ENCODE data around the gene NASP.

Gene NASP

GRCh38 chr1:45608175-45609156 lies 24.6 kb downstream of the NASP start:
- Histone ChIP-seq H4K20me1 (ENCODE audit: insufficient read depth) (no peaks in the 10 kb centered on the region), H3K27ac (no peak overlapping the region), H3K36me3 (ENCODE audit: insufficient read depth) (peaks cover 10% of the 10 kb centered on the region; the same call in 1 of the 2 replicates)

DNA sequence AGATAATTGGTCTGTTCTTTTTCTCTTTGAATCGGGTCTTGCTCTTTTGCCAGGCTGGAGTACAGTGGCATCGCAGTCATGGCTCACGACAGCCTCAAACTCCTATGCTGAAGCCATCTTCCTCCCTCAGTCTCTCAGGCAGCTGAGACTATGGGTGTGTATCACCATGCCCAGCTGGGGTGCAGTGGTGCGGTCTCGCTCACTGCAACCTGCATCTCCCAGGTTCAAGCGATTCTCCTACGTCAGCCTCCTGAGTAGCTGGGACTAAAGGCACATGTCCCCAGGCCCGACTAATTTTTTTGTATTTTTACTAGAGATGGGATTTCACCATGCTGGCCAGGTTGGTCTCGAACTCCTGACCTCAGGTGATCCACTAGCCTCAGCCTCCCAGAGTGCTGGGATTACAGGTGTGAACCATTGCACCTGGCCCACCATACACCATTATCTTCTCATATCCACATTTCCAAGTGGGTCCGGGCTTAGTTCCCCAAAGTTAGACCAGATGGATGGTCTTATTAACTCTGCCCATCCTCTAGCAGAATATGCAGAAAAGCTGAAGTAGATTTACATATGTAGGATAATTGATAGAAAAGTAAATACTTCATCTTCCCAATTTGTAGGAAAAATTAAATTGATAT lies 26.9 kb downstream of the NASP start:
- no peak overlapping the region for H3K9ac ChIP-seq
- TF ChIP-seq, protein P1, sequence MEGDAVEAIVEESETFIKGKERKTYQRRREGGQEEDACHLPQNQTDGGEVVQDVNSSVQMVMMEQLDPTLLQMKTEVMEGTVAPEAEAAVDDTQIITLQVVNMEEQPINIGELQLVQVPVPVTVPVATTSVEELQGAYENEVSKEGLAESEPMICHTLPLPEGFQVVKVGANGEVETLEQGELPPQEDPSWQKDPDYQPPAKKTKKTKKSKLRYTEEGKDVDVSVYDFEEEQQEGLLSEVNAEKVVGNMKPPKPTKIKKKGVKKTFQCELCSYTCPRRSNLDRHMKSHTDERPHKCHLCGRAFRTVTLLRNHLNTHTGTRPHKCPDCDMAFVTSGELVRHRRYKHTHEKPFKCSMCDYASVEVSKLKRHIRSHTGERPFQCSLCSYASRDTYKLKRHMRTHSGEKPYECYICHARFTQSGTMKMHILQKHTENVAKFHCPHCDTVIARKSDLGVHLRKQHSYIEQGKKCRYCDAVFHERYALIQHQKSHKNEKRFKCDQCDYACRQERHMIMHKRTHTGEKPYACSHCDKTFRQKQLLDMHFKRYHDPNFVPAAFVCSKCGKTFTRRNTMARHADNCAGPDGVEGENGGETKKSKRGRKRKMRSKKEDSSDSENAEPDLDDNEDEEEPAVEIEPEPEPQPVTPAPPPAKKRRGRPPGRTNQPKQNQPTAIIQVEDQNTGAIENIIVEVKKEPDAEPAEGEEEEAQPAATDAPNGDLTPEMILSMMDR (conservative IDR thresholded peaks at IDR 0.05; ENCODE audit: low read depth, low read length) = no peak
- H3K27ac ChIP-seq = no peak overlapping the region
- H3K36me3 ChIP-seq (ENCODE audit: insufficient read depth) = peaks cover 23% of the 10 kb centered on the region; the same call in 1 of the 2 replicates
- peaks cover 8% of the 10 kb centered on the region; the same call in 1 of the 2 replicates for H3K79me2 ChIP-seq (ENCODE audit: insufficient read depth, low read depth)
- H3K4me1 ChIP-seq (ENCODE audit: low read depth, poor library complexity, severe bottlenecking) = no peaks in the 10 kb centered on the region
- no peaks in the 10 kb centered on the region for H4K20me1 ChIP-seq (ENCODE audit: insufficient read depth)
- no peak overlapping the region for H2AFZ ChIP-seq (ENCODE audit: low read depth)
- H3K4me3 ChIP-seq (IDR thresholded peaks at IDR 0.05; ENCODE audit: insufficient read depth, low read depth, low read length) = no peak overlapping the region
- H3K4me2 ChIP-seq = no peak overlapping the region
- H3K27me3 ChIP-seq (ENCODE audit: insufficient read depth, low read depth) = no peaks in the 10 kb centered on the region

More at GRCh38 chr1:45608175-45609156, 24.6 kb downstream of the NASP start:
- Histone ChIP-seq H3K4me3 (IDR thresholded peaks at IDR 0.05; ENCODE audit: insufficient read depth, low read depth, low read length) (no peak overlapping the region), H2AFZ (ENCODE audit: low read depth) (no peak overlapping the region), H3K9ac (no peak overlapping the region), H3K79me2 (ENCODE audit: insufficient read depth, low read depth) (peaks cover 24% of the 10 kb centered on the region; the same call in 1 of the 2 replicates), H3K4me1 (ENCODE audit: low read depth, poor library complexity, severe bottlenecking) (no peaks in the 10 kb centered on the region), H3K27me3 (ENCODE audit: insufficient read depth, low read depth) (no peaks in the 10 kb centered on the region), H3K4me2 (no peak overlapping the region)
- TF ChIP-seq, protein P1 (conservative IDR thresholded peaks at IDR 0.05; ENCODE audit: low read depth, low read length) = no peak

DNA sequence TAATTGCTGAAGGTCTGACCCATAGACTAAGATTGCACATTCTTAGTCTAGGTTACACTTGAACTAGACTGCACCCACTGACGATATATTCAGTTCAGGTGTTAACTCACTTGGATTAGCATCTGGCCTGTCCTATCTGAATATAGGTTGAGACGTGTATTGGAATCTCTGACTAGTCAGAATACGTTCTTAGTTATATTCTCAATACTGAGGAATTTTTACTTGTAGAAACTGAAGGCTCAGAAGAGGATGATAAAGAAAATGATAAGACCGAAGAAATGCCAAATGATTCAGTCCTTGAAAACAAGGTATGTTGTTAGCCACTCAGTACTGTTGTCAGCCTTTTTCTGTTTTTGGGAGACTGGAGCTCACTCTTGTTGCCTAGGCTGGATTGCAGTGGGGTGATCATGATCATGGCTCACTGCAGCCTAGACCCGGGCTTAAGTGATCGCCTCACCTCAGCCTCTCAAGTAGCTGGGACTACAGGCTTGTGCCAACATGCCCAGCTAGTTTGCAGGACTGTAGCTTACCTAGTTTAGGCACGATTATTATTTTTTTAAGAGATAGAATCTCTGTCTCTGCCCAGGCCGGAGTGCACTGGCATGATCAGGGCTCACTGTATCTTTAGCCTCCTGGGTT lies 29.2 kb downstream of the NASP start:
- H2AFZ ChIP-seq (ENCODE audit: low read depth) = no peak overlapping the region
- TF ChIP-seq, protein P1 (conservative IDR thresholded peaks at IDR 0.05; ENCODE audit: low read depth, low read length) = no peak
- H4K20me1 ChIP-seq (ENCODE audit: insufficient read depth) = no peaks in the 10 kb centered on the region
- H3K27me3 ChIP-seq (ENCODE audit: insufficient read depth, low read depth) = no peaks in the 10 kb centered on the region
- no peaks in the 10 kb centered on the region; the same call in 1 of the 2 replicates for H3K79me2 ChIP-seq (ENCODE audit: insufficient read depth, low read depth)
- H3K9ac ChIP-seq = no peak overlapping the region
- H3K4me3 ChIP-seq (IDR thresholded peaks at IDR 0.05; ENCODE audit: insufficient read depth, low read depth, low read length) = no peak overlapping the region
- no peak overlapping the region for H3K27ac ChIP-seq
- H3K4me2 ChIP-seq = no peak overlapping the region
- no peaks in the 10 kb centered on the region for H3K4me1 ChIP-seq (ENCODE audit: low read depth, poor library complexity, severe bottlenecking)
- H3K36me3 ChIP-seq (ENCODE audit: insufficient read depth) = peaks cover 20% of the 10 kb centered on the region; the same call in 1 of the 2 replicates

DNA sequence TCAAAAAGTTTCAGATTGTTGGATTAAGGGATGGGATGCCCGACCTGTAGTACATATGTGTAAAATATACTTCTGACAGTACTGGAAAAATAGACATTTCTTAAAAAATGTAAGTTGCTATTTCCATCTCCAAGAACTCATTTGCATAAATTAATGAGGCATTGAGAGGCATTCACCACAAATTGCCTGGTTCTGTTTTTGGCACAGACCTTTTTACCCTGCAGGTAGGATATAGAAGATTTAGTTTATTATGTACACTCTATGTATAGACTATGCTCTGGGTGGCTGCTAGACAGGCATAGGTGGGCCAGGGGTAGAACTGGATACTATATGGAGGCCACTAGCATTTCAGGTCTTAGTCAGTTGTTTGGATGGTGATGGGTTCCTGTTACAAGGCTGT lies 32.0 kb downstream of the NASP start:
- Histone ChIP-seq H3K36me3 (ENCODE audit: insufficient read depth) (peaks cover 20% of the 10 kb centered on the region; the same call in 1 of the 2 replicates), H3K4me2 (no peak overlapping the region), H3K4me3 (IDR thresholded peaks at IDR 0.05; ENCODE audit: insufficient read depth, low read depth, low read length) (no peak overlapping the region), H2AFZ (ENCODE audit: low read depth) (no peak overlapping the region), H3K79me2 (ENCODE audit: insufficient read depth, low read depth) (no peaks in the 10 kb centered on the region; the same call in 1 of the 2 replicates), H4K20me1 (ENCODE audit: insufficient read depth) (no peaks in the 10 kb centered on the region), H3K27me3 (ENCODE audit: insufficient read depth, low read depth) (no peaks in the 10 kb centered on the region), H3K9ac (no peak overlapping the region), H3K27ac (no peak overlapping the region), H3K4me1 (ENCODE audit: low read depth, poor library complexity, severe bottlenecking) (no peaks in the 10 kb centered on the region)
- TF ChIP-seq, protein P1 (conservative IDR thresholded peaks at IDR 0.05; ENCODE audit: low read depth, low read length) = no peak
